IMR-90 (cell line): ENCODE data around the gene MED22. TPM values are rescaled to one million over a fixed set of nuclear protein-coding genes. Genes with fewer than 3 reads are reported as not detected.
"Not testable (repeated sequence)": the region's sequence is repeated elsewhere in the genome, so short reads cannot be mapped to it uniquely, and the experiment has no call there.

Source experiments
- ATAC-seq: fragments of 200-7000 bp; cut with Tn5 transposase; 2 replicates; pipeline ENCODE4 v1.9.1; 2020; ENCODE audit warnings: low read depth, mild to moderate bottlenecking, moderate library complexity
- BruUV-seq: library from RNA; stranded (reverse); fragments of 400-500 nt; replicated peaks from 2 replicates; lab custom pipeline; 2021; lab: Mats Ljungman, UMichigan
- CTCF ChIA-PET: fragments of 300-600 bp; formaldehyde crosslinking; extraction: SDS; loops from one replicate; lab custom pipeline; 2021; ENCODE audit warnings: antibody characterized with exemption; lab: Yijun Ruan, JAX
- POLR2A ChIA-PET: fragments of 300-600 bp; sonication (Branson Sonifier 250); formaldehyde crosslinking; loops from one replicate; lab custom pipeline; 2022; ENCODE audit warnings: antibody characterized with exemption; ENCODE audit not compliant: unreplicated experiment; lab: Charles Lee
- DNase-seq: peaks from one replicate; pipeline ENCODE4 v3.0.0; 2013
- H2AFZ ChIP-seq: replicated peaks from 2 replicates; pipeline ENCODE3; 2013; ENCODE audit warnings: low read length, mild to moderate bottlenecking; ENCODE audit not compliant: poor library complexity
- H2AK5ac ChIP-seq: 2 replicates; pipeline ENCODE4 v1.6.1; 2013; ENCODE audit warnings: low read depth, low read length, inconsistent platforms
- H2AK9ac ChIP-seq: replicated peaks from 2 replicates; pipeline ENCODE3; 2013; ENCODE audit warnings: mild to moderate bottlenecking, low read depth, low read length, moderate library complexity; ENCODE audit not compliant: poor library complexity
- H2BK120ac ChIP-seq: 2 replicates; pipeline ENCODE4 v1.6.1; 2013; ENCODE audit warnings: low read depth, low read length, inconsistent platforms
- H2BK15ac ChIP-seq: 3 replicates; pipeline ENCODE4 v1.6.1; 2013; ENCODE audit warnings: low read depth, low read length, inconsistent platforms
- H2BK20ac ChIP-seq: 2 replicates; pipeline ENCODE4 v1.6.1; 2013; ENCODE audit warnings: low read depth, mild to moderate bottlenecking, inconsistent platforms, low read length, moderate library complexity
- H2BK5ac ChIP-seq: 2 replicates; pipeline ENCODE4 v1.6.1; 2013; ENCODE audit warnings: mild to moderate bottlenecking, low read depth, low read length, inconsistent platforms; ENCODE audit not compliant: poor library complexity, severe bottlenecking
- H3K14ac ChIP-seq: replicated peaks from 2 replicates; pipeline ENCODE4 v1.6.1; 2013; ENCODE audit warnings: low read depth, low read length, inconsistent platforms
- H3K18ac ChIP-seq: 2 replicates; pipeline ENCODE4 v1.6.1; 2013; ENCODE audit warnings: low read depth, low read length, control low read depth
- H3K23ac ChIP-seq: 2 replicates; pipeline ENCODE4 v1.6.1; 2013; ENCODE audit warnings: low read depth, low read length, inconsistent platforms
- H3K27ac ChIP-seq: 2 replicates; pipeline ENCODE4 v1.5.1; 2013; ENCODE audit warnings: mild to moderate bottlenecking, control low read depth, low read length; ENCODE audit not compliant: insufficient read depth
- H3K27me3 ChIP-seq: 2 replicates; pipeline ENCODE4 v1.6.1; 2013; ENCODE audit warnings: low read length; ENCODE audit not compliant: control insufficient read depth, insufficient read depth
- H3K36me3 ChIP-seq: 2 replicates; pipeline ENCODE4 v1.6.1; 2013; ENCODE audit warnings: low read length, mixed read lengths; ENCODE audit not compliant: control insufficient read depth, insufficient read depth
- H3K4ac ChIP-seq: 2 replicates; pipeline ENCODE4 v1.6.1; 2013; ENCODE audit warnings: low read depth, low read length, inconsistent platforms
- H3K4me1 ChIP-seq: 2 replicates; pipeline ENCODE4 v1.6.1; 2013; ENCODE audit warnings: low read length, mixed read lengths; ENCODE audit not compliant: control insufficient read depth, insufficient read depth
- H3K4me2 ChIP-seq: 2 replicates; pipeline ENCODE4 v1.6.1; 2013; ENCODE audit warnings: low read depth, mild to moderate bottlenecking, control low read depth, low read length, moderate library complexity
- H3K4me3 ChIP-seq: 2 replicates; pipeline ENCODE4 v1.5.1; 2013; ENCODE audit warnings: low read depth, mild to moderate bottlenecking, control low read depth, low read length, moderate library complexity; ENCODE audit not compliant: insufficient read depth
- H3K56ac ChIP-seq: 2 replicates; pipeline ENCODE4 v1.6.1; 2013; ENCODE audit warnings: low read length, inconsistent platforms; ENCODE audit not compliant: insufficient read depth; ENCODE audit errors: extremely low read depth
- H3K79me1 ChIP-seq, 2 experiments: 2 replicates each; pipeline ENCODE4 v1.6.1; 2013; ENCODE audit warnings: low read length in 2 of 2, inconsistent platforms in 1 of 2, low read depth in 1 of 2
- H3K9ac ChIP-seq: 2 replicates; pipeline ENCODE4 v1.6.1; 2013; ENCODE audit warnings: low read depth, low read length, control low read depth
- H3K9me1 ChIP-seq: 2 replicates; pipeline ENCODE4 v1.6.1; 2013; ENCODE audit warnings: low read length, inconsistent platforms; ENCODE audit not compliant: insufficient read depth
- H3K9me3 ChIP-seq: 2 replicates; pipeline ENCODE4 v1.6.1; 2013; ENCODE audit warnings: low read length; ENCODE audit not compliant: control insufficient read depth, insufficient read depth
- H4K20me1 ChIP-seq: 2 replicates; pipeline ENCODE4 v1.6.1; 2013; ENCODE audit warnings: low read length, inconsistent platforms; ENCODE audit not compliant: insufficient read depth
- H4K5ac ChIP-seq: 2 replicates; pipeline ENCODE4 v1.6.1; 2013; ENCODE audit warnings: mild to moderate bottlenecking, low read depth, low read length, control low read depth
- H4K8ac ChIP-seq, 2 experiments: 2 replicates each; pipeline ENCODE4 v1.6.1; 2013; ENCODE audit warnings: low read depth in 2 of 2, low read length in 2 of 2, control low read depth in 1 of 2, inconsistent platforms in 1 of 2
- H4K91ac ChIP-seq: 2 replicates; pipeline ENCODE4 v1.6.1; 2013; ENCODE audit warnings: low read depth, low read length, inconsistent platforms; ENCODE audit not compliant: insufficient read depth
- WGBS, 2 experiments: methylation state at CpG; one replicate each; pipeline versions ENCODE4 v1.1.5 to v1.1.7; 2013; ENCODE audit warnings: missing lambda C conversion rate in 2 of 2; ENCODE audit not compliant: insufficient read length in 1 of 2; ENCODE audit errors: extremely low coverage in 2 of 2; 5-methylcytosine and 5-hydroxymethylcytosine counted together
- dilution Hi-C: fragments of 300-500 bp; cut with HindIII; formaldehyde crosslinking; loops from one replicate; pipeline ENCODE4 v1.14.3; 2018; ENCODE audit warnings: low sequenced_read_pairs; ENCODE audit not compliant: unreplicated experiment
- in situ Hi-C: fragments of 300-500 bp; cut with MboI; formaldehyde crosslinking; loops from 3 replicates; pipeline ENCODE4 v1.14.3; 2019; ENCODE audit warnings: low sequenced_read_pairs, inconsistent platforms, mixed read lengths
- intact Hi-C: fragments of 100-400 bp; cut with micrococcal nuclease; formaldehyde crosslinking; loops from 2 replicates; pipeline ENCODE4 v1.10.0; 2022
- polyA plus RNA-seq, 3 experiments: library from polyadenylated mRNA; depleted of rRNA; stranded (reverse); fragments of >200 nt; gene quantifications; 2 replicates each; pipeline ENCODE4 v1.2.3, GENCODE V29; 2012; ENCODE audit warnings: low replicate concordance in 1 of 3
- total RNA-seq: library from RNA; depleted of rRNA; stranded (reverse); fragments of >200 nt; gene quantifications from 2 replicates; pipeline ENCODE4 v1.2.3, GENCODE V29; 2012

The MED22 gene
- total and polyA plus RNA-seq, 2 of the 4 experiments (the other 2 are of a cell fraction) = 7.9 to 28.3 TPM

DNA sequence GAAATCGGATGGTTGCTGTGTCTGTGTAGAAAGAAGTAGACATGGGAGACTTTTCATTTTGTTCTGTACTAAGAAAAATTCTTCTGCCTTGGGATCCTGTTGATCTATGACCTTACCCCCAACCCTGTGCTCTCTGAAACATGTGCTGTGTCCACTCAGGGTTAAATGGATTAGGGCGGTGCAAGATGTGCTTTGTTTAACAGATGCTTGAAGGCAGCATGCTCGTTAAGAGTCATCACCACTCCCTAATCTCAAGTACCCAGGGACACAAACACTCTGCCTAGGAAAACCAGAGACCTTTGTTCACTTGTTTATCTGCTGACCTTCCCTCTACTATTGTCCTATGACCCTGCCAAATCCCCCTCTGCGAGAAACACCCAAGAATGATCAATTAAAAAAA lies 43.5 kb upstream of the MED22 start:
- WGBS, 2 experiments = no CpG with 5 or more reads among the region's 4 CpGs
- H3K9me3 ChIP-seq, H3K14ac ChIP-seq, H3K18ac ChIP-seq, ATAC-seq, H2BK15ac ChIP-seq, H2AK9ac ChIP-seq, H3K23ac ChIP-seq, DNase-seq, H3K36me3 ChIP-seq, H2BK20ac ChIP-seq, POLR2A ChIA-PET, BruUV-seq, H2AFZ ChIP-seq, H3K9ac ChIP-seq, H3K56ac ChIP-seq, H4K8ac ChIP-seq, H2AK5ac ChIP-seq, H3K9me1 ChIP-seq, H2BK120ac ChIP-seq, H3K4ac ChIP-seq, H2BK5ac ChIP-seq, H4K20me1 ChIP-seq, H4K91ac ChIP-seq, in situ Hi-C loops, H3K79me1 ChIP-seq, H3K27ac ChIP-seq, H3K4me3 ChIP-seq, CTCF ChIA-PET, H3K4me2 ChIP-seq, dilution Hi-C loops, H3K4me1 ChIP-seq, intact Hi-C loops, H4K5ac ChIP-seq: not testable (repeated sequence)
- H3K27me3 ChIP-seq = peaks cover 27% of the 10 kb centered on the region
